Fibroblast of the aortic adventitia (primary cell): ENCODE data around the gene TF. TPM values are rescaled to one million over a fixed set of nuclear protein-coding genes. Genes with fewer than 3 reads are reported as not detected.
A peak's percentile ranks its signal among the peaks of the same experiment; 100 is the strongest.

Source experiments
- DNase-seq: peaks from one replicate; pipeline ENCODE4 v3.0.0-alpha.2; 2010; ENCODE audit warnings: low read depth
- H3K4me3 ChIP-seq: 2 replicates; pipeline ENCODE4 v1.5.1; 2011; ENCODE audit warnings: low read depth, mild to moderate bottlenecking, control low read depth, low read length, moderate library complexity
- CTCF ChIP-seq: IDR thresholded peaks from 2 replicates; pipeline ENCODE4 v1.5.1; 2011; ENCODE audit warnings: mild to moderate bottlenecking, low read length, control low read depth, inconsistent platforms; ENCODE audit not compliant: insufficient read depth
- total RNA-seq: library from RNA; depleted of rRNA; stranded (reverse); fragments of >200 nt; gene quantifications from 2 replicates; pipeline ENCODE4 v1.2.3, GENCODE V29; 2012; ENCODE audit warnings: low replicate concordance

TF gene
- total RNA-seq, 1 donor, result under 0.01 TPM

DNA sequence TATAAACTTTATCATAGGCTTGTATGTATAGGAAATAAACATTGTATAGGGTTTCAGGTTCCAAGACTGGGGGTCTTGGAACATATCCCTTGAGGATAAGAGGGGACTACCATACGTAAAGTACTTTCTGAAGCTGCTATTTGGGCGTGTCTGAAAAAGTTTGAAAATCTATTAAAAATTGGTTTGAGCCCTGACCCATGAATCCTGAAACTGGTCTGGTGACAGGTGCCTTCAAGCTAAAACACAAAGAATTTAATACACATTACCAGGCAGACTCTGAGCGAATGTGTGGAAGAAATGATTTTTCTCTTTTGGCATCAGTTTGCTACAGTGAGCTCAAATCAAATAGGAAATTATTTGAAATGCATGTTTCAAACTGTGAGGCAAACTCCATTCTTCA is 16.3 kb downstream of the TF start:
- H3K4me3 ChIP-seq, result no peak overlapping the region
- DNase-seq, result no peak
- TF ChIP-seq CTCF, result no peak

- DNase-seq, result peak; percentile 8
- TF ChIP-seq CTCF, result no peak
- no peak overlapping the region for H3K4me3 ChIP-seq
Measured at GRCh38 chr3:133763797-133764683, 17.8 kb downstream of the TF start.

DNA sequence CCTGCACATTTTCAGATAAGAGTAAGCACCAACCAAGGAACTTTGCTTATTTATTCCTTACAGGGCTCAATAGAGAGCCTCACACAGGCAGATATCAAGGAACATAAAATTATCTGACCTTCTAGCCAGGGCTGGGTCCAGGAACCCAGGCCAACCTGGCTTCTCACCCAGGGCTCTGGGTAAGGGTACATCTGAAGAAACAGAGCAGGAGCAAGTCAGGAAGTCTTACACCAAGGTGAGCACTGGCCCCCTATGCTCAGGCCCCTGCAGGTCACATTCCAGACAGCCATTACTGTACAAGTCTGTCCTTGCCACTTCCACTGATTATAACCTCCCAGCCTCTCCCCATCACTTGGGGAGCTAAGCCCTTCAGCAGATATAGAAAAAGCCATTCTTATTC is 19.1 kb downstream of the TF start:
- no peak overlapping the region for H3K4me3 ChIP-seq
- DNase-seq, result no peak
- no peak for TF ChIP-seq CTCF

- TF ChIP-seq CTCF, result no peak
- no peak overlapping the region for H3K4me3 ChIP-seq
- DNase-seq, result no peak
Measured at GRCh38 chr3:133767607-133768006, 21.4 kb downstream of the TF start.

GRCh38 chr3:133769536-133769935 is 23.3 kb downstream of the TF start:
- H3K4me3 ChIP-seq, result no peak overlapping the region
- no peak for DNase-seq
- TF ChIP-seq CTCF, result no peak

DNA sequence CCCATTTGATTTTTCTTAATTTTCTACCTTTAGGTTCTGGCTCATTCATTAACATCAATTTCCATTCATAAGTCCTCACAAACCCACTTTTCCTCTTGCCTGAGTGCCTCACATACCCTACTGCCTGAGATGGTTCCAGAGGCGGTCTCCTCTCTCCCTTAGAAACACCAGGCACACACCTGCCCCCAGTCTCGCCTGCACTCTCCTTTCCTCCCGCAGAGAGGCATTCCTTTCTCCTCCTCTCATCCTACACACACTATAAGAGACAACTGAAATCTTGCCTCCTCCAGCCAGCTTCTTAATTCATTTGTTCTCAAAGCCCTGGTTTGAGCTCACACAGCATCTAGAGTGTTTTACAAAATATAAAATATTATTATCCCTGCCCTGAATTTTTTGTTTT is 27.5 kb downstream of the TF start:
- DNase-seq, result no peak
- TF ChIP-seq CTCF, result no peak
- no peak overlapping the region for H3K4me3 ChIP-seq
